ENCODE measurements around the gene TAS1R3.

DNA sequence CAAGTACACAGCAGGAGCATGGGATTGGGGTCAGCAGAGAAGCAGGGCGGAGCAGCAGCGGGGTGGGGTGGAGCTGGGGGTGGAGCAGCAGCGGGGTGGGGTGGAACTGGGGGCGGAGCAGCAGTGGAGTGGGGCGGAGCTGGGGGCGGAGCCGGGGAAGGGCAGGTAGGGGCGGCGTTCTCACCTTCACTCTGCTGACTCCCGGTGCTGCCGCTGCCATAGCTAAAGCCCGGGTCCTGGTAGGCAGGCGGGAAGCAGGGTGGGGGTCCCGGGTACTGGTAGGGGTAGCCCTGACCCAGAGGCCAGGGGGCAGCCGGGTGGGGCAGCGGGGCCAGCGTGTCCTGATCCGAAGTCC is 6.7 kb downstream of the TAS1R3 start:
- TF ChIP-seq, protein P1, sequence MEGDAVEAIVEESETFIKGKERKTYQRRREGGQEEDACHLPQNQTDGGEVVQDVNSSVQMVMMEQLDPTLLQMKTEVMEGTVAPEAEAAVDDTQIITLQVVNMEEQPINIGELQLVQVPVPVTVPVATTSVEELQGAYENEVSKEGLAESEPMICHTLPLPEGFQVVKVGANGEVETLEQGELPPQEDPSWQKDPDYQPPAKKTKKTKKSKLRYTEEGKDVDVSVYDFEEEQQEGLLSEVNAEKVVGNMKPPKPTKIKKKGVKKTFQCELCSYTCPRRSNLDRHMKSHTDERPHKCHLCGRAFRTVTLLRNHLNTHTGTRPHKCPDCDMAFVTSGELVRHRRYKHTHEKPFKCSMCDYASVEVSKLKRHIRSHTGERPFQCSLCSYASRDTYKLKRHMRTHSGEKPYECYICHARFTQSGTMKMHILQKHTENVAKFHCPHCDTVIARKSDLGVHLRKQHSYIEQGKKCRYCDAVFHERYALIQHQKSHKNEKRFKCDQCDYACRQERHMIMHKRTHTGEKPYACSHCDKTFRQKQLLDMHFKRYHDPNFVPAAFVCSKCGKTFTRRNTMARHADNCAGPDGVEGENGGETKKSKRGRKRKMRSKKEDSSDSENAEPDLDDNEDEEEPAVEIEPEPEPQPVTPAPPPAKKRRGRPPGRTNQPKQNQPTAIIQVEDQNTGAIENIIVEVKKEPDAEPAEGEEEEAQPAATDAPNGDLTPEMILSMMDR (IDR thresholded peaks at IDR 0.05), result no peak
- TF ChIP-seq EZH2 (IDR thresholded peaks at IDR 0.05; ENCODE audit: borderline replicate concordance, insufficient read depth, low read depth, low read length, poor library complexity, severe bottlenecking), result no peak
